Measurements from ENCODE around the gene LTA. TPM values are rescaled to one million over a fixed set of nuclear protein-coding genes. Genes with fewer than 3 reads are reported as not detected.
A peak's percentile ranks its signal among the peaks of the same experiment; 100 is the strongest.

LTA gene
- polyA plus RNA-seq, 1 experiment, result not detected

DNA sequence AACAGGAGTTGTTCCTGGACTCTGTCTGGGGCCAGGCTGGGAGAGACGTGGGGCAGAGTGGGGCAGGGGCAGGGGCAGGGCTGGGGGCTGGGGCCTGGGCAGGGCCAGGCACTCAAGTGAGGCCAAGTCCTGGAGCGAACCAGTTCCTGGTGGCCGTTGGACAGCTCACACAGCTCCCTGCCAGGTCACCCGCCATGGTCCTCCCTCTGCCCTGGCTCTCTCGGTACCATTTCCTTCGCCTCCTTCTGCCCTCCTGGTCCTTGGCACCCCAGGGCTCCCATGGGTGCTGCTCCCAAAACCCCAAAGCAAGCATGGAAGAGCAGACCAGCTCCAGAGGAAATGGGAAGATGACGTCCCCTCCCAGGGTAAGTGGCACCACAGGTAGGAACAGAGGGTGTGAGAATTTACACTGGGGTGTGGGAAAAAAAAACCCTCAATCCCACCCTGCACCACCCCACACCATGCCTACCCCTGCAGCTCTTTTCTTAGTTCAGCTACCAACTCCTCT lies 43.2 kb upstream of the LTA start, which contains the start of gene MCCD1:
Gene MCCD1, plus strand, starts transcription at position 142 of the 508 bp plus-strand sequence. Its CDS starts 53 bp downstream, at position 195.
- POLR2A ChIA-PET, result interaction anchor here (0.7 to 4.5 kb wide), 5 partner anchors 11 to 61 kb away, joined by 3 to 24 read pairs (median 7); partner anchors contain the start of gene DDX39B
- peak within 1 kb of the TSS; percentile 31 for H3K27ac ChIP-seq (ENCODE audit: low read depth, low read length)

DNA sequence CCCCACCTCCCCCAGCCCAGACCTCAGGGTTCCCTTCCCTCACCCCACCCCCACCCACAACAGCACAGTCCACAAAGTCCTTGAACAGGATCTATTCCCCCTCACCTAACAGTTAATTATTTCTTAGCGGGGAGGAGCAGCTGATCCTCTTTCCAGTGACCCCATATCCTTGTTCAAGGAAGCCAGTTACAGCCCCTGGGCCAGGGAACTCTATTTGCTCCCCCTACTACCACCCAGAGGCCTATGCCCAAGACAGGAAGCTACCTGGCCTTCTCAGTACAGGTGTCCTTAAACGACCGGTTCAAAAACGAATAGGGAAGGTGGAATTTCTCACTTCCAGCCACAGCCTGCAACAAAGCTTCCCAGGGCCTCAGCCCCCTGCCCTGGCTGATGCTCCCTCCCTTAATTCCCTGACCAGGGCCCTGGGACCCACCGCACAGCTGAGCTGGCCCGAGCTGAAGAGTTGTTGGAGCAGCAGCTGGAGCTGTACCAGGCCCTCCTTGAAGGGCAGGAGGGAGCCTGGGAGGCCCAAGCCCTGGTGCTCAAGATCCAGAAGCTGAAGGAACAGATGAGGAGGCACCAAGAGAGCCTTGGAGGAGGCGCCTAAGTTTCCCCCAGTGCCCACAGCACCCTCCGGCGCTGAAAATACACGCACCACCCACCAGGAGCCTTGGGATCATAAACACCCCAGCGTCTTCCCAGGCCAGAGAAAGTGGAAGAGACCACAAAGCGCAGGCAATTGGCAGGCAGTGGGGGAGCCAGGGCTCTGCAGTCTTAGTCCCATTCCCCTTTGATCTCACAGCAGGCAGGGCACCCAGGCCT lies 42.5 kb upstream of the LTA start:
- no peak overlapping the region for H3K4me3 ChIP-seq (ENCODE audit: low read depth, low read length)
- CTCF ChIA-PET, result interaction anchor here (0.7 to 2.0 kb wide), 3 partner anchors 37 to 666 kb away, joined by 3 to 4 read pairs (median 4); no protein-coding TSS in a partner anchor
- peak overlapping the region; percentile 21 for H3K27ac ChIP-seq (ENCODE audit: low read depth, low read length)
- TF ChIP-seq, protein P1, sequence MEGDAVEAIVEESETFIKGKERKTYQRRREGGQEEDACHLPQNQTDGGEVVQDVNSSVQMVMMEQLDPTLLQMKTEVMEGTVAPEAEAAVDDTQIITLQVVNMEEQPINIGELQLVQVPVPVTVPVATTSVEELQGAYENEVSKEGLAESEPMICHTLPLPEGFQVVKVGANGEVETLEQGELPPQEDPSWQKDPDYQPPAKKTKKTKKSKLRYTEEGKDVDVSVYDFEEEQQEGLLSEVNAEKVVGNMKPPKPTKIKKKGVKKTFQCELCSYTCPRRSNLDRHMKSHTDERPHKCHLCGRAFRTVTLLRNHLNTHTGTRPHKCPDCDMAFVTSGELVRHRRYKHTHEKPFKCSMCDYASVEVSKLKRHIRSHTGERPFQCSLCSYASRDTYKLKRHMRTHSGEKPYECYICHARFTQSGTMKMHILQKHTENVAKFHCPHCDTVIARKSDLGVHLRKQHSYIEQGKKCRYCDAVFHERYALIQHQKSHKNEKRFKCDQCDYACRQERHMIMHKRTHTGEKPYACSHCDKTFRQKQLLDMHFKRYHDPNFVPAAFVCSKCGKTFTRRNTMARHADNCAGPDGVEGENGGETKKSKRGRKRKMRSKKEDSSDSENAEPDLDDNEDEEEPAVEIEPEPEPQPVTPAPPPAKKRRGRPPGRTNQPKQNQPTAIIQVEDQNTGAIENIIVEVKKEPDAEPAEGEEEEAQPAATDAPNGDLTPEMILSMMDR (IDR thresholded peaks at IDR 0.05; ENCODE audit: low read depth, low read length), result no peak
- DNase-seq (ENCODE audit: low read depth, low spot score), result no peak
- no peaks in the 10 kb centered on the region for H3K27me3 ChIP-seq (ENCODE audit: control insufficient read depth, insufficient read depth, low read length)
- no peaks in the 10 kb centered on the region for H3K9me3 ChIP-seq (ENCODE audit: control insufficient read depth, insufficient read depth, low read length)
- POLR2A ChIA-PET, result interaction anchor here (1.4 to 4.5 kb wide), 3 partner anchors 12 to 15 kb away, joined by 4 to 24 read pairs (median 7); partner anchors contain the start of gene DDX39B

More for the DNA sequence above, 43.2 kb upstream of the LTA start, which contains the start of gene MCCD1:
- DNase-seq (ENCODE audit: low read depth, low spot score), result no peak
- no peaks in the 10 kb centered on the region for H3K27me3 ChIP-seq (ENCODE audit: control insufficient read depth, insufficient read depth, low read length)
- TF ChIP-seq, protein P1 (IDR thresholded peaks at IDR 0.05; ENCODE audit: low read depth, low read length), result no peak
- no peaks in the 10 kb centered on the region for H3K9me3 ChIP-seq (ENCODE audit: control insufficient read depth, insufficient read depth, low read length)
- no peak within 1 kb of the TSS for H3K4me3 ChIP-seq (ENCODE audit: low read depth, low read length)
- CTCF ChIA-PET, result interaction anchor here (0.7 to 1.5 kb wide), 3 partner anchors 9 to 667 kb away, joined by 3 to 4 read pairs (median 3); no protein-coding TSS in a partner anchor

DNA sequence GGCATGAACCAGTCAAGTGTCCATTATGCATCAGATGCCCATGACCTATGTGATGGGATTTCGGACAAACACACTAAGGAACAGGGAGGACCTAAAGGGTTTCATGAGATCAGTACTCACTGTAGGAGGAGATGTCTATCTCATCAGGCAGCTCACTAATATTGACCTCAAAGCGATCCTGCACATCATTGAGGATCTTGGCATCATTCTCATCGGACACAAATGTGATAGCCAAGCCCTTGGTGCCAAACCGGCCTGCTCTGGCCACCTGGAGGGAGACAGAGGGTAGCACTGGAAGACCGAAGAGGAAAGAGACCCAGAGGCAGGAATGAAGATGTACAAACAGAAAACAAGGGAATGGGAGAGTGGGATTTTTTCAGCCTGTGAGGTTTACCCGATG lies 41.4 kb upstream of the LTA start:
- no peaks in the 10 kb centered on the region for H3K27me3 ChIP-seq (ENCODE audit: control insufficient read depth, insufficient read depth, low read length)
- no peak for DNase-seq (ENCODE audit: low read depth, low spot score)
- H3K27ac ChIP-seq (ENCODE audit: low read depth, low read length), result no peak overlapping the region
- CTCF ChIA-PET, result interaction anchor here (2.0 kb wide), 1 partner anchor 38 kb away, joined by 4 read pairs; no protein-coding TSS in a partner anchor
- POLR2A ChIA-PET, result interaction anchor here (2.5 kb wide), 1 partner anchor 11 kb away, joined by 12 read pairs; the partner anchor contains the start of gene DDX39B
- TF ChIP-seq, protein P1 (IDR thresholded peaks at IDR 0.05; ENCODE audit: low read depth, low read length), result no peak
- no peak overlapping the region for H3K4me3 ChIP-seq (ENCODE audit: low read depth, low read length)
- no peaks in the 10 kb centered on the region for H3K9me3 ChIP-seq (ENCODE audit: control insufficient read depth, insufficient read depth, low read length)

DNA sequence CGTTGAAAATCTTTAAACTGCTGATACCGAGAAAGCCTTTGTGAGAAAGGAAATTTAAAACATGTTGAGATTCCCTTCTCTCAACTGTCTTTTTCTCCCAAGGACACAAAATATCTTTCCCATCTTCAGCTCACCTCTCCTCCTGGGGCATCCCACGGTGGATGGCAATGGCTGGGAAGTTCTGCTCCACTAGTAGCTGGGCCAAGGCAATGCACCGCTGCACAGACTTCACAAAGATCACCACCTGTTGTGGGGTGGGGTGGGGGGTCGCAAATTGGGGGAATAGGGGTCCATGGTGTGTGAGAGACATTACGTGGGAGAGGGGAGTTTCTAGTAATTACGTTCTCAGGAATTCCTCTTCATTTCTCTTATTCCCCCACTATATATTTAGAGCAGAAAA lies 40.9 kb upstream of the LTA start:
- POLR2A ChIA-PET, result interaction anchor here (0.9 to 2.5 kb wide), 3 partner anchors 10 to 36 kb away, joined by 3 to 12 read pairs (median 3); partner anchors contain the start of gene DDX39B
- no peak for DNase-seq (ENCODE audit: low read depth, low spot score)
- H3K9me3 ChIP-seq (ENCODE audit: control insufficient read depth, insufficient read depth, low read length), result no peaks in the 10 kb centered on the region
- no peak overlapping the region for H3K27ac ChIP-seq (ENCODE audit: low read depth, low read length)
- TF ChIP-seq, protein P1 (IDR thresholded peaks at IDR 0.05; ENCODE audit: low read depth, low read length), result no peak
- H3K4me3 ChIP-seq (ENCODE audit: low read depth, low read length), result no peak overlapping the region
- no peaks in the 10 kb centered on the region for H3K27me3 ChIP-seq (ENCODE audit: control insufficient read depth, insufficient read depth, low read length)
- CTCF ChIA-PET, result interaction anchor here (1.0 to 2.0 kb wide), 3 partner anchors 15 to 67 kb away, joined by 3 to 5 read pairs (median 4); partner anchors contain the start of gene ATP6V1G2
